Fibroblast of pulmonary artery (primary cell): ENCODE data around the gene ALG12.

ENCODE experiments used
- DNase-seq: peaks from one replicate; pipeline ENCODE4 v3.0.0-alpha.2; 2010; ENCODE audit warnings: low read depth
- H3K4me3 ChIP-seq: replicated peaks from 2 replicates; pipeline ENCODE4 v1.5.1; 2011; ENCODE audit warnings: low read depth, mild to moderate bottlenecking, control low read depth, low read length, moderate library complexity
- CTCF ChIP-seq: IDR thresholded peaks from 2 replicates; pipeline ENCODE4 v1.5.1; 2011; ENCODE audit warnings: mild to moderate bottlenecking, control low read depth, low read length, inconsistent platforms; ENCODE audit errors: missing control alignments

The ALG12 gene

GRCh38 chr22:49892226-49892899 lies 25.9 kb downstream of the ALG12 start:
- H3K4me3 ChIP-seq, result no peak overlapping the region
- no peak for DNase-seq
- no peak for TF ChIP-seq CTCF

DNA sequence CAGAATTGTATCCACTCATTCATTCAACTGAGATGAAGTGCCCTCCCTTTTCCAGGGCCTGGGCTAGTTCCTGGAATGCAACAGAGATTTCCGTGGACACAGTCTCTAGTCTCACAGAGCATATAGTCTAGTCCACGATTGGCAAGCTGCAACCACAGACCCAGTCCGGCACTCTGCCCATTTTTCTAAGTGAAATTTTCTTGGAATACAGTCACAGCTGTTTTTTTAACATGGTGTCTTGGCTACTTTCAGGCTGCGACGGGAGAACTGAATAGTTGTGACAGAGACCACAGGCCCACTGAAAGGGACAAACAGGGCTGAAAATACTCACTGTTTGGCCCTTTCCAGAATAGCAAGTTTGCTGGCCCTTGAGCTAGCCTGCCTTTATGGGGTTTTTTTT lies 29.2 kb downstream of the ALG12 start:
- H3K4me3 ChIP-seq, result no peak overlapping the region
- no peak for TF ChIP-seq CTCF
- DNase-seq, result no peak

DNA sequence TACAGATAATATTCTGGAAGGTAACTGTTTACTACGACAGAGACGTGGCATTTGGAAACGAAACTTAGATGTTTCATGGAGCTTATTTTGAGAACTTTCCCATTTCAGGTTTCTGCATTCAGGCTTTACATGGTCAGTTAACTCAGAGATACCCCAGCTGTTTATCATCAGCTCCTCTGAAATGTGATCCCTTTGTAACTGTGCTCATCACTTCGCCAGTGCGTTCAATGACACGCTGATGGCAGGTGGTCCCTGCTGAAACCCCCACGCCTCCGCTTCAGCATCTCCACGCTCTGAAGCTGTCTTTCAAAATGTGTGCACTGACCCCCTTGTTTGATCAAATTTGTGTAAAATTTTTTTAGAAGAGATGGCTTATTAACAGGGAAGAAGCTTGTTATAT lies 30.5 kb downstream of the ALG12 start:
- DNase-seq, result no peak
- TF ChIP-seq CTCF, result no peak
- H3K4me3 ChIP-seq, result no peak overlapping the region

DNA sequence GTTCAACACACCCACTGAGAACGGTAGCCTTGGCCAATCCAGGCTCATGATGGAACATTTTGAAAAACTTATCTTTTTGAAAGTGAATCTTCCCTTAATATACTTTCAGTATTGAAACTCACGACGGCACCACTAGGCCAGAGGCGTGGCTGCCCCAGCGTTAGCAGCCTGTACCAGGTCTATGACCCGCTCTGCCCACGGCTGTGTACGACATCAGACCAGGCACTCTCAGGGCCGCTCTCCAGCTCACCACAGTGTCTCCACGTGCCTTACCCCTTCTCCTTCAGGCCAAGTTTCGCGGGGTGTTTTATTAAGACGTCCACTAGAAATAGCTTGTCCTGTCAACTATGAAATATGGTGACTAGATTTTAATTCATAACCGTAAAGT lies 31.2 kb downstream of the ALG12 start:
- no peak for TF ChIP-seq CTCF
- DNase-seq, result no peak

DNA sequence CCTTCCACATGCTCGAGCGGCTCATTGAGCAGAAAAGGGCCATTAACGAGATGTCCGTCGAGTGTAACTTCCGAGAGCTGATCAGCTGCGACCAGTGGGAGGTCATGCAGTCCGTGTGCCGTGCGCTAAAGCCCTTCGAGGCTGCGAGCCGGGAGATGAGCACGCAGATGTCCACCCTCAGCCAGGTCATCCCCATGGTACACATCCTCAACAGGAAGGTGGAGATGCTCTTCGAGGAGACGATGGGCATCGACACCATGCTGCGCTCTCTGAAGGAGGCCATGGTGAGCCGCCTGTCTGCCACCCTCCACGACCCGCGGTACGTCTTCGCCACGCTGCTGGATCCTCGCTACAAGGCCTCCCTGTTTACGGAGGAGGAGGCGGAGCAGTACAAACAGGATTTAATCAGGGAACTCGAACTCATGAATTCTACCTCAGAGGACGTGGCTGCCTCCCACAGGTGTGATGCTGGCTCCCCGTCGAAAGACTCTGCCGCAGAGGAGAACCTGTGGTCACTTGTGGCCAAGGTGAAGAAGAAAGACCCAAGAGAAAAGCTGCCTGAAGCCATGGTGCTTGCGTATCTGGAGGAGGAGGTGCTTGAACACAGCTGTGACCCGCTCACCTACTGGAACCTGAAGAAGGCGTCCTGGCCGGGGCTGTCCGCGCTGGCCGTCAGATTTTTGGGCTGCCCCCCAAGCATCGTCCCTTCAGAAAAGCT lies 31.7 kb downstream of the ALG12 start:
- TF ChIP-seq CTCF, result no peak
- DNase-seq, result no peak
- H3K4me3 ChIP-seq, result no peak overlapping the region

More for the DNA sequence above, 31.2 kb downstream of the ALG12 start:
- H3K4me3 ChIP-seq, result no peak overlapping the region

DNA sequence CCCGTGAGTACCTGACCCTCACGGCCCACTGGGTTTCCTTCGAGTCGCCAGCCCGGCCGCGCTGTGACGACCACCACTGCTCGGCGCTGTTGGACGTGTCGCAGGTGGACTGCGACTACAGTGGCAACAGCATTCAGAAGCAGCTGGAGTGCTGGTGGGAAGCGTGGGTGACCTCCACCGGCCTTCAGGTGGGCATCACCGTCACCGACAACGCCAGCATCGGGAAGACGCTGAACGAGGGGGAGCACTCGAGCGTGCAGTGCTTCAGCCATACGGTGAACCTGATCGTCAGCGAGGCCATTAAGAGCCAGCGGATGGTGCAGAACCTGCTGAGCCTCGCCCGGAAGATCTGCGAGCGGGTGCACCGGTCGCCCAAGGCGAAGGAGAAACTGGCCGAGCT lies 32.4 kb downstream of the ALG12 start:
- H3K4me3 ChIP-seq, result no peak overlapping the region
- no peak for TF ChIP-seq CTCF
- DNase-seq, result no peak

DNA sequence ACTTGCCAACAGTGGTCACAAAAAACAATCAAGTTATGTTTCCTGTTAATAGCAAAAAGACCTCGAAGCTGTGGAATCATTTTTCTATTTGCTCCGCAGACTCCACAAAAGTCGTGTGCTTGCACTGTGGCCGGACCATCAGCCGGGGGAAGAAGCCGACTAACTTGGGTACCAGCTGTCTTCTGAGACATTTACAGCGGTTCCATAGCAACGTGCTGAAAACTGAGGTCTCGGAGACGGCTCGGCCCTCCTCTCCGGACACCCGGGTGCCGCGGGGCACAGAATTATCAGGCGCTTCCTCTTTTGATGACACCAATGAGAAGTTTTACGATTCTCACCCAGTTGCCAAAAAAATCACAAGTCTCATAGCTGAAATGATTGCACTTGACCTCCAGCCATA lies 33.0 kb downstream of the ALG12 start:
- no peak for TF ChIP-seq CTCF
- no peak for DNase-seq
- H3K4me3 ChIP-seq, result no peak overlapping the region
